Embryonic facial prominence (tissue), 1 donor: ENCODE results near the gene MFGE8.

Experiments
- DNase-seq: peaks from one replicate; pipeline ENCODE4 v3.0.0-alpha.2; 2016; ENCODE audit errors: extremely low spot score

The MFGE8 gene

DNA sequence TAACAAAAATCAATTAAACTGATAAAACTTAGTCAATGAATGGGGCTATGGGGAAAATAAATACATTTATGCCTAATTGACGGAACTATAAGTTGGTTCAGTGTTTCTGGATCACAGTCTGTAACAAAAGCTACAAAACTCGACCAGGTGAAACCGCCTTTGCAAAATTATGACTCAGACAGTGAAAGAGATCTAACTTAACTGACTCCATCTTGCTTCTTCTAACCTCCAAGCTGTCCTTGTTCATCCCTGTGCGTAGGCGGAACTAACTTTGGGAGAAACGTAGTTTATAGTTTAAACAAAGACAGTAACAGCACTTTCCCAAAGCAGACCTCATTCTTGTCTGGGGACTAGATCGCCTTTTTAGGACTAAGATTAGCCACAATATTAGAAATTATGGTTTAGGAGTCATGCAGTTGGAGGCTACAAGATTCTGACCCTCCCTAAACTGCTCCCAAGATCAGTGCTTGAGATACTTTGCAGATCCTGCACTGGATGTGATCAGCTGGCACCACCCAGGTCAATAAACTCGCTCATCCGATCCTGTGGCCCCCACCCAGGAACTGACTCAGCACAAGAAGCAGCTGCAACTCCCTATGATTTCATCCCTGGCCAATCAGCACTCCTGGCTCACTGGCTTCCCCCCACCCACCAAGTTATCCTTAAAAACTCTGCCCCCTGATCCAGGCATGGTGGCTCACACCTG, 7.2 kb upstream of the MFGE8 start:
- no peak for DNase-seq

GRCh38 chr15:88918738-88919137, 5.6 kb upstream of the MFGE8 start:
- peak; percentile 3 for DNase-seq

GRCh38 chr15:88917760-88918159, 4.6 kb upstream of the MFGE8 start:
- DNase-seq, result peak; percentile 4

- DNase-seq, result no peak
These were observed 2.2 kb upstream of the MFGE8 start for GRCh38 chr15:88915354-88915753.

- DNase-seq, result no peak
These were observed 631 bp upstream of the MFGE8 start for GRCh38 chr15:88913850-88914169.

DNA sequence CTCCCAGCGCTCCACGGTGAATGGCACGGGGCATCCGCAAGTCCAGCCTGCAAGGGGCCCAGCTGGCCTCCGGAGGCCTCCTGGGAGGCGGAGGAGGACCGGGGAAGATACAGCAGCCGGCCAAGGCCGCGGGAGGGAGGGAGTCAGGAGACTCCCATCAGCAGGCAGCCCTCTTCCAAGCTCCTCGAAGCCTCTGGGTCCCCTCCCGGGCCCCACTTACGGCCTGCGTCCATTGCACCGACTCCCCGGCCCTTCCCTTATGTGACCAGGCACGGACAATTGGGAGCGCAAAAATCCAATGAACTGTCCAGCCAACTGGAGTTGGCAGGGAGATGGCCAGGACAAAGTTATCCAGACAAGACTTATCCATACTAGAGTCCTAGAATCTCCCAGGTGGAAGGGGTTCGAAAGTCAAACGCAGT, 668 bp downstream of the MFGE8 start:
- DNase-seq, result no peak

DNA sequence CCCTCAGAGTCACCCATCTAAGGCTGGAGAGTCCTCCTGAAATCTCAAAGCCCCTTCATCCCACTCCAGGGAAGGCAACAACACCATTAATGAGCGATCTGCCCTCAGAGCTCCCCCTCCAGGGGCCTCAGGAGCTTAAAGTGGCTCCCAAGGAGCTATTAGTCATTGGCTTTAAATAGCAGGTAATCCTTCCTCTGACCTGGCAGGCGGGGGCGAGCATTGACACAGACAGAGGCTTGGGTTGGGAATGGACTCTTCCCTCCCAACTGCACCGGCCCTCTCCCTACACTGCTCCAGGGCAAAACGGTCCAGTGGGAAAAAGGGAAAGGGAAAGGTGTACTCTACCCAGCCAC, 1.4 kb downstream of the MFGE8 start:
- DNase-seq, result no peak

GRCh38 chr15:88909956-88910831, 3.0 kb downstream of the MFGE8 start:
- DNase-seq, result peak; percentile 4

DNA sequence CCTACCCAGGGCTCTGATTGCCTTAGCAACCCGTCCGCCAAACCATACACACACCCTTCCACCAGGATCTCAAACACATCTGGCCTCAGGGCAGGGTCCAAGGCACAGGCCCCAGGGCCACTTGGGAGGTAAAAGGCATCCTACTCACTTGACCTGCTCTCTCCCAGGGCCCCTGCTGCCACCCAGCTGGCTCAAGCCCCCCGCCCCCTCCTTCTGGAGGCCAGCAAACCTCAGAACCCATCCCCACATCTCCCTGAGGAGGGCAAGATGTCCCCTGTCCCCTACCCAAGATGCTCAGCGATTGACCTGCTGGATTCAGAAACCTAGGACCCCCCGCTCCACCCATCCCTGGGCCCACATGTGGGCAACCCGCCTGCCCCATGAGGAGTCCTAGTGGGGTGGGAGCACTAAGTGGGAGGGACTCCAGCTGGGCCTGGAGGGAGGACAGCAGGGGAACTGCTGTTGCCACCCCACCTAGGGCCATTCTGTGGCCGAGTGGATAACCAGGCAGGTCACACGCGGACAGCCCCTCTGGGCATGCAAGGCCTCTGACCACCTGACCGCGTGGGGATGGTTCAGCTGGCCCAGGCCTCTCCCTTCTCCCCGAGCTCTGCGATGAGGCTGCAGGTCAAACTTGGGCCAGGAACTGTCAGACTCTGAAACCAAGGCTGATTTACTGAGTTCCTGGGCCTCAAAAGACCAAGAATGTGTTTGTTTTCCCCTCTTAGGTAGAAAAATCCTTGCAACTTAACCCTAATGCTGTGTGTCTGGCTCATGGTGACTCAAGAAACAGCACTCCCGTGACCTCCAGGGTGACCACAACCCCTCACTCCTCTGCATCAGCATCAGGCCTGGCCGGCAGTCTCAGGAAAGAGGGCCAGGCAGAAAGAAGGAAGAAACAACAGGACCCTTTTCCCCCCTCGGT, 4.2 kb downstream of the MFGE8 start:
- DNase-seq, result no peak

- DNase-seq, result no peak
These were observed 5.1 kb downstream of the MFGE8 start for GRCh38 chr15:88908123-88908522.

- DNase-seq, result no peak
These were observed 6.1 kb downstream of the MFGE8 start for GRCh38 chr15:88907111-88907510.

GRCh38 chr15:88906551-88906950, 6.6 kb downstream of the MFGE8 start:
- DNase-seq, result no peak

DNA sequence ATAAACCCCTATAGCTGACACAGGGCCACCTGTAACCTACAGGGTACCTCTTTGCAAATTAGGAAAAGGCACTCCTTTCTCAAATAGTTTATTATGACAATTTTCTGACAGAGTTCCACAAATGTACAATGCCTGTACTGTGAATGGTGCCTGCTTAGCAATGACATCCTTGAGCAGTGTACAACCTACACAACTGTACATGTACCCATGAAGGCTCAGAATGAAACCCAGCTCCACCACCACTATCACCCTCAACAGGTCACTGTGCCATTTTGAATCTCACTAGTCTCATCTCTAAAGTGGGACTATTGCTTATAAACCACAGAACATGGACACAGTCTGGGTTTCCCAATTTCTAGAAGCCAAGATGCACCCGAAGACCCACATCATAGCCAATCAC, 7.0 kb downstream of the MFGE8 start:
- DNase-seq, result no peak

DNA sequence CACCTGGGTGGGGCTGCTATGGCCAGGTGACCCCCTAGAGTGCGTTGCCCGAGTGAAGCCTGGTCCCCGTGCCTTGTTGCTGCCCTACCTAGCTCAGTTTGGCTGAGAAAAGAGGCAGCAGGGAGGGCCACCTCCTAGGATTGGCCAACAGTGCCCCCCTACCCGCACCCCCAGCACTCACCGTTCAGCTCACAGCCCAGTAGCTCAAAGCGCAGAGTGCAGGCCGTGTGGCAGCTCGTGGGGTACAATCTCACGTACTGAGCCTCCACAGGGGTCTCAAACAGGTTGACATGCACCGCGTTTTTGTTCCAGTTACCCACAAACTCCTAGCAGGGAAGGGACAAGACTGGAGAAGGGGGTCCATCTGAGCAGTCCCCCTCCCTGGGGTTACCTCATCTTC, 7.6 kb downstream of the MFGE8 start:
- no peak for DNase-seq

DNA sequence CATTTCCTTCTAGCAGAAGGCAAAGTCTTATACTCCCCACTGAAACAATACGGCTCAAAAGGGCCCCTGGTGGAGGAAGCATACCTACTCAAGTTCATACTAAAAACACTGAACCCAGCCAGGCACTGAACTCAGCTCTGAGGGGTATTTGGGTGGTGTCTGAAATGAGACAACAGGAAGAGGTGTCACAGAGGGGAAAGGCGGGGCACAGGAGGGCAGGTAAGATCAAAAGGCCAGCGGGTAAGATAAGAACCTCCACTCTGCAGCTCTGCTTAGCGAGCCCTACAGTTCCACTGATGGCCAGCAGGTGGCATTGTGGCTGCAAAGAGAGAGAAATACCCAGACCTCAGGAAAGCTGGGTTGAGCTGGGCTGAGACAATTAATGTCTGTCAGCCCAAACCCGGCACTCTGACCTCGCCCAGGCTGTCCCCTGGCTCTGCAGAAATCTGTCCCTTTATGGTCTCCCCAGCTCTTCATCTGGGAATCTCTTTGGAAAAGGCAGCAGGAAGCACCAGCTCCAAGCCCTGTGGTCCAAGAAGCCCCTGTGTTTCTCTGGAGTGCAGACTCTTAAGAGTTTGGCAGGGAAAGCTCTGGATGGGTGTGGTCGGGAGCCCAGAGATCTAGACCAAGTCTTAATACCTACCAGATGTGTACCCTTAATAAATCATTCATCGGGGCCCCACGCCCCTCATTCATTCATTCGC, 8.4 kb downstream of the MFGE8 start:
- DNase-seq, result peak; percentile 43

- no peak for DNase-seq
These were observed 8.9 kb downstream of the MFGE8 start for GRCh38 chr15:88904257-88904623.

- DNase-seq, result no peak
These were observed 10.3 kb downstream of the MFGE8 start for GRCh38 chr15:88902846-88903245.

GRCh38 chr15:88902221-88902835, 10.9 kb downstream of the MFGE8 start:
- no peak for DNase-seq

GRCh38 chr15:88901508-88902220, 11.5 kb downstream of the MFGE8 start:
- no peak for DNase-seq

GRCh38 chr15:88900982-88901418, 12.2 kb downstream of the MFGE8 start:
- DNase-seq, result no peak
